SK-N-SH (cell line): ENCODE data around the gene PCDHGA1. TPM values are rescaled to one million over a fixed set of nuclear protein-coding genes. Genes with fewer than 3 reads are reported as not detected.
A peak's percentile ranks its signal among the peaks of the same experiment; 100 is the strongest.

Experiments
- CTCF ChIA-PET: fragments of 300-600, 350-600 bp; formaldehyde crosslinking; extraction: SDS; loops from one replicate; lab custom pipeline; 2021; lab: Yijun Ruan, JAX
- POLR2A ChIA-PET: fragments of 350-600 bp; sonication (Branson Sonifier 250); formaldehyde crosslinking; extraction: SDS; loops from one replicate; lab custom pipeline; 2020; ENCODE audit warnings: antibody characterized with exemption, inconsistent platforms; lab: Yijun Ruan, JAX
- DNase-seq: peaks from one replicate; pipeline ENCODE4 v3.0.0; 2012
- H2AFZ ChIP-seq: fragments of 200-600 bp; sonication (generic); 2 replicates; pipeline ENCODE4 v1.8.1; 2016; ENCODE audit warnings: antibody characterized with exemption, mild to moderate bottlenecking, low read depth
- H3F3A ChIP-seq: fragments of 200-600 bp; sonication (generic); replicated peaks from 2 replicates; pipeline ENCODE3; 2016; ENCODE audit warnings: antibody characterized with exemption, mild to moderate bottlenecking; ENCODE audit not compliant: insufficient read depth
- H3K27ac ChIP-seq, 2 experiments: fragments of 200-500 bp in 1 of 2; fragments of 200-600 bp in 1 of 2; sonication (Bioruptor generic) in 1 of 2; sonication (generic), shearing (Covaris generic) in 1 of 2; 2 replicates each; pipeline versions ENCODE4 v1.5.1 to v1.6.1; 2014 to 2016; ENCODE audit warnings: low read depth in 2 of 2, inconsistent platforms in 1 of 2, low read length in 1 of 2, mild to moderate bottlenecking in 1 of 2, mixed read lengths in 1 of 2
- H3K27me3 ChIP-seq: fragments of 200-600 bp; sonication (generic), shearing (Covaris generic); 2 replicates; pipeline ENCODE4 v1.6.1; 2016; ENCODE audit warnings: mixed run types; ENCODE audit not compliant: insufficient read depth
- H3K36me3 ChIP-seq, 2 experiments: fragments of 200-500 bp in 1 of 2; fragments of 200-600 bp in 1 of 2; sonication (Bioruptor generic) in 1 of 2; sonication (generic) in 1 of 2; replicated peaks in 1 of 2; 2 replicates each; pipeline versions ENCODE3 to v1.5.1; 2014 to 2016; ENCODE audit warnings: low read length in 1 of 2, mild to moderate bottlenecking in 1 of 2; ENCODE audit not compliant: insufficient read depth in 2 of 2, control insufficient read depth in 1 of 2
- H3K4me1 ChIP-seq, 2 experiments: fragments of 200-500 bp in 1 of 2; fragments of 200-600 bp in 1 of 2; sonication (Bioruptor generic) in 1 of 2; sonication (generic), shearing (Covaris generic) in 1 of 2; 2 replicates each; pipeline versions ENCODE4 v1.5.1 to v1.6.1; 2014 to 2016; ENCODE audit warnings: low read depth in 1 of 2, low read length in 1 of 2, mixed run types in 1 of 2; ENCODE audit not compliant: insufficient read depth in 2 of 2, control insufficient read depth in 1 of 2
- H3K4me2 ChIP-seq: fragments of 200-600 bp; sonication (generic), shearing (Covaris generic); 2 replicates; pipeline ENCODE4 v1.6.1; 2017; ENCODE audit warnings: mixed run types
- H3K4me3 ChIP-seq, 2 experiments: fragments of 200-500 bp in 1 of 2; fragments of 200-600 bp in 1 of 2; sonication (Bioruptor generic) in 1 of 2; sonication (generic), shearing (Covaris generic) in 1 of 2; 2 replicates each; pipeline versions ENCODE4 v1.5.1 to v1.8.1; 2014 to 2016; ENCODE audit warnings: low read depth in 2 of 2, inconsistent platforms in 1 of 2, low read length in 1 of 2, mild to moderate bottlenecking in 1 of 2, mixed read lengths in 1 of 2, moderate library complexity in 1 of 2
- H3K79me2 ChIP-seq: fragments of 200-600 bp; sonication (generic); 2 replicates; pipeline ENCODE4 v1.8.1; 2017; ENCODE audit warnings: mild to moderate bottlenecking; ENCODE audit not compliant: insufficient read depth
- H3K9ac ChIP-seq: fragments of 200-600 bp; sonication (generic); 2 replicates; pipeline ENCODE4 v1.6.1; 2017; ENCODE audit warnings: mixed run types
- H3K9me2 ChIP-seq: fragments of 200-600 bp; sonication (generic); 2 replicates; pipeline ENCODE4 v1.6.1; 2017; ENCODE audit warnings: mixed run types
- H3K9me3 ChIP-seq: fragments of 200-600 bp; sonication (generic); 2 replicates; pipeline ENCODE4 v1.6.1; 2017; ENCODE audit warnings: mixed run types, mild to moderate bottlenecking, moderate library complexity
- H4K20me1 ChIP-seq: fragments of 200-600 bp; sonication (generic); 2 replicates; pipeline ENCODE4 v1.6.1; 2017; ENCODE audit warnings: mild to moderate bottlenecking, mixed run types; ENCODE audit not compliant: insufficient read depth
- ELF1 ChIP-seq: IDR thresholded peaks from 2 replicates; pipeline ENCODE4 v1.4.0; 2012
- EP300 ChIP-seq, 2 experiments: IDR thresholded peaks; 2 replicates each; pipeline versions ENCODE4 v1.4.0 to v1.6.1; 2012; ENCODE audit warnings: borderline replicate concordance in 1 of 2, low read depth in 1 of 2, low read length in 1 of 2
- FOSL2 ChIP-seq: IDR thresholded peaks from 2 replicates; pipeline ENCODE4 v1.4.0; 2012; ENCODE audit warnings: low read depth, mild to moderate bottlenecking, moderate library complexity, borderline replicate concordance
- FOXJ3 ChIP-seq: sonication (generic); formaldehyde crosslinking; IDR thresholded peaks from 2 replicates; pipeline ENCODE4 v1.5.1; 2020; ENCODE audit warnings: mild to moderate bottlenecking, missing genetic modification reagents
- GABPA ChIP-seq: IDR thresholded peaks from 2 replicates; pipeline ENCODE4 v1.4.0; 2012; ENCODE audit warnings: low read depth, mild to moderate bottlenecking
- JUND ChIP-seq: IDR thresholded peaks from 2 replicates; pipeline ENCODE4 v1.4.0; 2012
- MEF2A ChIP-seq: IDR thresholded peaks from 2 replicates; pipeline ENCODE4 v1.4.0; 2012; ENCODE audit warnings: low read depth, borderline replicate concordance
- NFIC ChIP-seq: IDR thresholded peaks from 2 replicates; pipeline ENCODE4 v1.4.0; 2012; ENCODE audit warnings: borderline replicate concordance
- POLR2AphosphoS5 ChIP-seq: IDR thresholded peaks from 2 replicates; pipeline ENCODE4 v1.6.1; 2012; ENCODE audit warnings: low read depth, low read length
- RAD21 ChIP-seq: IDR thresholded peaks from 2 replicates; pipeline ENCODE4 v1.6.1; 2012; ENCODE audit warnings: mild to moderate bottlenecking, low read length
- RCOR1 ChIP-seq: fragments of 150-350 bp; IDR thresholded peaks from 2 replicates; pipeline ENCODE4 v1.6.1; 2017; ENCODE audit warnings: antibody characterized with exemption, low read length
- RFX5 ChIP-seq: IDR thresholded peaks from 2 replicates; pipeline ENCODE4 v1.6.1; 2012; ENCODE audit warnings: mild to moderate bottlenecking, improper control_type of control experiment, low read length
- RXRA ChIP-seq: IDR thresholded peaks from 2 replicates; pipeline ENCODE4 v1.4.0; 2012; ENCODE audit warnings: low read depth, mild to moderate bottlenecking, borderline replicate concordance
- SIN3A ChIP-seq: IDR thresholded peaks from 2 replicates; pipeline ENCODE4 v1.6.1; 2012; ENCODE audit warnings: low read depth, mild to moderate bottlenecking, low read length, moderate library complexity, borderline replicate concordance
- SMC3 ChIP-seq: IDR thresholded peaks from 2 replicates; pipeline ENCODE4 v1.6.1; 2012; ENCODE audit warnings: low read depth, low read length, improper control_type of control experiment
- TCF12 ChIP-seq: IDR thresholded peaks from 2 replicates; pipeline ENCODE4 v1.4.0; 2012
- YY1 ChIP-seq: IDR thresholded peaks from 2 replicates; pipeline ENCODE4 v1.4.0; 2012; ENCODE audit warnings: low read depth, mild to moderate bottlenecking
- WGBS: methylation state at CpG from one replicate; pipeline ENCODE4 v1.1.6; 2017; ENCODE audit warnings: low lambda C conversion rate; 5-methylcytosine and 5-hydroxymethylcytosine counted together
- polyA plus RNA-seq, 3 experiments: library from polyadenylated mRNA; depleted of rRNA; stranded (reverse); fragments of >200 nt; gene quantifications; 2 replicates each; pipeline ENCODE4 v1.2.3, GENCODE V29; 2012
- TF ChIP-seq, protein P1 (sequence below): IDR thresholded peaks from 2 replicates; pipeline ENCODE4; 2012
- TF ChIP-seq, protein P2 (sequence below): fragments of 200-600 bp; sonication (generic); IDR thresholded peaks from 2 replicates; pipeline ENCODE4 v1.6.1; 2017; ENCODE audit warnings: antibody characterized with exemption, mild to moderate bottlenecking, moderate library complexity
- TF ChIP-seq, protein P3 (sequence below): fragments of 150-350 bp; IDR thresholded peaks from 2 replicates; pipeline ENCODE4 v1.6.1; 2017; ENCODE audit warnings: antibody characterized with exemption, low read length, low read depth, borderline replicate concordance
- TF ChIP-seq, protein P4 (sequence below): IDR thresholded peaks from 2 replicates; pipeline ENCODE4 v1.6.1; 2012; ENCODE audit warnings: mild to moderate bottlenecking, low read depth, low read length, moderate library complexity
- TF ChIP-seq, protein P5 (sequence below): IDR thresholded peaks from 2 replicates; pipeline ENCODE4 v1.4.0; 2012; ENCODE audit warnings: low read depth, borderline replicate concordance

The PCDHGA1 gene
- polyA plus RNA-seq, 1 of the 3 experiments (the other 2 are of a cell fraction): 1.2 TPM

DNA sequence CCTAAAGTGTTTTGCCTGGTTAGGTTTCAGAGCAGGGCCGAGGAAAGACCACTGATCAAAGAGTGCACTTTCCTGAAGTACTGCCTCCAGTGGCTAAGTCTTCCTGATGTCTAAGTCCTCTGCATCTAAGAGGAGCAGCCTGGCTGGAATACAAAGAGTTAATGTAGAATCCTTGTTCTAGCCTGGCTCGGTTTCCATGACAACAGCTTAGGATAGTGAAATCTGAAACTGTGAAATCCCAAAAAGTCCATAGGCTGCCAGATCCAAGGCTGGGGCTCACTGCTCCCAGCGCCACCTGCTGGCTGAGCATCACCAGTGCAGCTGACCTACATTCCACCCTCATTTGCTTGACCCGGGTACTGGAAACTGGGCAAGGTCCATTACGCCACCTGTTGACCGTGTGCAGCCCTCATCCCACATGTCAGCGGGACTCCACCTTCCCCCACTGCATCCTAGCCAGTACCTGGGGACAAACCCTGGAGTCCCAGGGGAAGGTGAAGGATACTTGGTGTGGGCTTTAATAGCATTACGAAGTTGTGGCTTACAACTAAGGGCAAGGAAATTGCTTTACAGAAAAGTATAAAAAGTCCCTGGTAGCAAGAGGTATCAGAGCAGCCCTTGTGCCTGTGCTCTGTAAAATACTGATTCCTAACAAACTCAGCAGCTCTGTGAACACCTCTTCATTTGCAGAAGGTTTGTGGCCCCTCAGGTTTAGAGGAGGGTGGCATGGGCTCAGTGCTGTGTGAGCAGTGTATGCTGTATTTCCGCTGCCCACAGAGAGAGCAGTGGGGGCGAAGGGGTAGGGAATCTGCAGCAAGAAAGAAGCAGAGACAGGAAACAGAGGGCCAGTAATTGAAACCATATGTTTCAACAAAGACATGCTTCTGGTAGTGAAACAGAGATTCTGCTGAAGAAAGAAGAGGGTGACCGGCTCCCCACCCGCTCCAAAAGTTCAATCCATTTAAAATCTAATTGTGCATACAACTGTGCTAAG lies 194.6 kb downstream of the PCDHGA1 start:
- H3K27me3 ChIP-seq: no peaks in the 10 kb centered on the region
- no peaks in the 10 kb centered on the region for H4K20me1 ChIP-seq
- ChIA-PET POLR2A (interaction anchor here (0.8 to 1.8 kb wide), 10 partner anchors 10 to 107 kb away, joined by 3 to 7 read pairs (median 6); partner anchors contain the start of genes PCDHGB7, PCDHGC3 and PCDHGC4), CTCF (interaction anchor here (0.6 to 13.1 kb wide), 55 partner anchors 9 to 338 kb away, joined by 3 to 191 read pairs (median 4); partner anchors contain the start of genes PCDHB14, PCDHGA10, PCDHGA11 and PCDHGA2)
- H3K79me2 ChIP-seq: peaks cover 14% of the 10 kb centered on the region
- H3K9me3 ChIP-seq: no peaks in the 10 kb centered on the region
- H3K4me2 ChIP-seq: peak overlapping the region; percentile 85
- peak overlapping the region; percentile 66; the same call in 1 of the 2 replicates for H3K9ac ChIP-seq
- peak overlapping the region; percentile 45; the same call in 1 of the 2 replicates for H2AFZ ChIP-seq
- 13% methylated on average over 9 of the region's 12 CpGs for WGBS
- H3K36me3 ChIP-seq: peaks cover 14 to 28% of the 10 kb centered on the region in 2 experiments
- H3K4me3 ChIP-seq: peak overlapping the region; percentile 23 to 52; a peak in 3 of 4 replicates
- no peaks in the 10 kb centered on the region for H3K9me2 ChIP-seq
- peak; percentile 79 for DNase-seq
- H3K27ac ChIP-seq: peak overlapping the region; percentile 99 to 100
- peaks cover 63% of the 10 kb centered on the region for H3F3A ChIP-seq
- peaks cover 36 to 70% of the 10 kb centered on the region in 2 experiments for H3K4me1 ChIP-seq
- TF ChIP-seq POLR2AphosphoS5 (peak; percentile 60; the same call in 1 of the 2 replicates), JUND (0 out of 2 replicates have a peak, but pooled peaks have one; percentile 20), ELF1 (no peak), RXRA (peak; percentile 90), RCOR1 (peak; percentile 76), TCF12 (peak; percentile 98), FOXJ3 (CRISPR knock-in tag) (peak; percentile 50), FOSL2 (no peak; the same call in 1 of the 2 replicates), RFX5 (peak; percentile 96), EP300 (IDR thresholded peaks at IDR 0.05; ENCODE audit: borderline replicate concordance in 1 of 2, low read depth in 1 of 2, low read length in 1 of 2) (peak; percentile 81 to 86; a peak in 3 of 4 replicates), GABPA (no peak), NFIC (peak; percentile 82), MEF2A (0 out of 2 replicates have a peak, but pooled peaks have one; percentile 11), YY1 (no peak), SIN3A (peak; percentile 73; the same call in 1 of the 2 replicates), RAD21 (peak; percentile 98), SMC3 (peak; percentile 99)
- TF ChIP-seq, protein P1, sequence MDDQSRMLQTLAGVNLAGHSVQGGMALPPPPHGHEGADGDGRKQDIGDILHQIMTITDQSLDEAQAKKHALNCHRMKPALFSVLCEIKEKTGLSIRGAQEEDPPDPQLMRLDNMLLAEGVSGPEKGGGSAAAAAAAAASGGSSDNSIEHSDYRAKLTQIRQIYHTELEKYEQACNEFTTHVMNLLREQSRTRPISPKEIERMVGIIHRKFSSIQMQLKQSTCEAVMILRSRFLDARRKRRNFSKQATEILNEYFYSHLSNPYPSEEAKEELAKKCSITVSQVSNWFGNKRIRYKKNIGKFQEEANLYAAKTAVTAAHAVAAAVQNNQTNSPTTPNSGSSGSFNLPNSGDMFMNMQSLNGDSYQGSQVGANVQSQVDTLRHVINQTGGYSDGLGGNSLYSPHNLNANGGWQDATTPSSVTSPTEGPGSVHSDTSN: peak; percentile 56; the same call in 1 of the 2 replicates
- TF ChIP-seq, protein P2, sequence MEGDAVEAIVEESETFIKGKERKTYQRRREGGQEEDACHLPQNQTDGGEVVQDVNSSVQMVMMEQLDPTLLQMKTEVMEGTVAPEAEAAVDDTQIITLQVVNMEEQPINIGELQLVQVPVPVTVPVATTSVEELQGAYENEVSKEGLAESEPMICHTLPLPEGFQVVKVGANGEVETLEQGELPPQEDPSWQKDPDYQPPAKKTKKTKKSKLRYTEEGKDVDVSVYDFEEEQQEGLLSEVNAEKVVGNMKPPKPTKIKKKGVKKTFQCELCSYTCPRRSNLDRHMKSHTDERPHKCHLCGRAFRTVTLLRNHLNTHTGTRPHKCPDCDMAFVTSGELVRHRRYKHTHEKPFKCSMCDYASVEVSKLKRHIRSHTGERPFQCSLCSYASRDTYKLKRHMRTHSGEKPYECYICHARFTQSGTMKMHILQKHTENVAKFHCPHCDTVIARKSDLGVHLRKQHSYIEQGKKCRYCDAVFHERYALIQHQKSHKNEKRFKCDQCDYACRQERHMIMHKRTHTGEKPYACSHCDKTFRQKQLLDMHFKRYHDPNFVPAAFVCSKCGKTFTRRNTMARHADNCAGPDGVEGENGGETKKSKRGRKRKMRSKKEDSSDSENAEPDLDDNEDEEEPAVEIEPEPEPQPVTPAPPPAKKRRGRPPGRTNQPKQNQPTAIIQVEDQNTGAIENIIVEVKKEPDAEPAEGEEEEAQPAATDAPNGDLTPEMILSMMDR: peak; percentile 100
- TF ChIP-seq, protein P3, sequence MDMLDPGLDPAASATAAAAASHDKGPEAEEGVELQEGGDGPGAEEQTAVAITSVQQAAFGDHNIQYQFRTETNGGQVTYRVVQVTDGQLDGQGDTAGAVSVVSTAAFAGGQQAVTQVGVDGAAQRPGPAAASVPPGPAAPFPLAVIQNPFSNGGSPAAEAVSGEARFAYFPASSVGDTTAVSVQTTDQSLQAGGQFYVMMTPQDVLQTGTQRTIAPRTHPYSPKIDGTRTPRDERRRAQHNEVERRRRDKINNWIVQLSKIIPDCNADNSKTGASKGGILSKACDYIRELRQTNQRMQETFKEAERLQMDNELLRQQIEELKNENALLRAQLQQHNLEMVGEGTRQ: no peak
- TF ChIP-seq, protein P4, sequence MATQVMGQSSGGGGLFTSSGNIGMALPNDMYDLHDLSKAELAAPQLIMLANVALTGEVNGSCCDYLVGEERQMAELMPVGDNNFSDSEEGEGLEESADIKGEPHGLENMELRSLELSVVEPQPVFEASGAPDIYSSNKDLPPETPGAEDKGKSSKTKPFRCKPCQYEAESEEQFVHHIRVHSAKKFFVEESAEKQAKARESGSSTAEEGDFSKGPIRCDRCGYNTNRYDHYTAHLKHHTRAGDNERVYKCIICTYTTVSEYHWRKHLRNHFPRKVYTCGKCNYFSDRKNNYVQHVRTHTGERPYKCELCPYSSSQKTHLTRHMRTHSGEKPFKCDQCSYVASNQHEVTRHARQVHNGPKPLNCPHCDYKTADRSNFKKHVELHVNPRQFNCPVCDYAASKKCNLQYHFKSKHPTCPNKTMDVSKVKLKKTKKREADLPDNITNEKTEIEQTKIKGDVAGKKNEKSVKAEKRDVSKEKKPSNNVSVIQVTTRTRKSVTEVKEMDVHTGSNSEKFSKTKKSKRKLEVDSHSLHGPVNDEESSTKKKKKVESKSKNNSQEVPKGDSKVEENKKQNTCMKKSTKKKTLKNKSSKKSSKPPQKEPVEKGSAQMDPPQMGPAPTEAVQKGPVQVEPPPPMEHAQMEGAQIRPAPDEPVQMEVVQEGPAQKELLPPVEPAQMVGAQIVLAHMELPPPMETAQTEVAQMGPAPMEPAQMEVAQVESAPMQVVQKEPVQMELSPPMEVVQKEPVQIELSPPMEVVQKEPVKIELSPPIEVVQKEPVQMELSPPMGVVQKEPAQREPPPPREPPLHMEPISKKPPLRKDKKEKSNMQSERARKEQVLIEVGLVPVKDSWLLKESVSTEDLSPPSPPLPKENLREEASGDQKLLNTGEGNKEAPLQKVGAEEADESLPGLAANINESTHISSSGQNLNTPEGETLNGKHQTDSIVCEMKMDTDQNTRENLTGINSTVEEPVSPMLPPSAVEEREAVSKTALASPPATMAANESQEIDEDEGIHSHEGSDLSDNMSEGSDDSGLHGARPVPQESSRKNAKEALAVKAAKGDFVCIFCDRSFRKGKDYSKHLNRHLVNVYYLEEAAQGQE: peak; percentile 46
- TF ChIP-seq, protein P5, sequence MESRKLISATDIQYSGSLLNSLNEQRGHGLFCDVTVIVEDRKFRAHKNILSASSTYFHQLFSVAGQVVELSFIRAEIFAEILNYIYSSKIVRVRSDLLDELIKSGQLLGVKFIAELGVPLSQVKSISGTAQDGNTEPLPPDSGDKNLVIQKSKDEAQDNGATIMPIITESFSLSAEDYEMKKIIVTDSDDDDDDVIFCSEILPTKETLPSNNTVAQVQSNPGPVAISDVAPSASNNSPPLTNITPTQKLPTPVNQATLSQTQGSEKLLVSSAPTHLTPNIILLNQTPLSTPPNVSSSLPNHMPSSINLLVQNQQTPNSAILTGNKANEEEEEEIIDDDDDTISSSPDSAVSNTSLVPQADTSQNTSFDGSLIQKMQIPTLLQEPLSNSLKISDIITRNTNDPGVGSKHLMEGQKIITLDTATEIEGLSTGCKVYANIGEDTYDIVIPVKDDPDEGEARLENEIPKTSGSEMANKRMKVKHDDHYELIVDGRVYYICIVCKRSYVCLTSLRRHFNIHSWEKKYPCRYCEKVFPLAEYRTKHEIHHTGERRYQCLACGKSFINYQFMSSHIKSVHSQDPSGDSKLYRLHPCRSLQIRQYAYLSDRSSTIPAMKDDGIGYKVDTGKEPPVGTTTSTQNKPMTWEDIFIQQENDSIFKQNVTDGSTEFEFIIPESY: 0 out of 2 replicates have a peak, but pooled peaks have one; percentile 12
